DMS79 (cell line): ENCODE measurements around the gene SSC4D.
A peak's percentile ranks its signal among the peaks of the same experiment; 100 is the strongest.
"Not testable (repeated sequence)": the region's sequence is repeated elsewhere in the genome, so short reads cannot be mapped to it uniquely, and the experiment has no call there.

Experiments
- DNase-seq: peaks from one replicate; lab custom pipeline; 2025; lab: John Stamatoyannopoulos, UW

Gene SSC4D

GRCh38 chr7:76383089-76383944, 26.2 kb downstream of the SSC4D start:
- no peak for DNase-seq

- no peak for DNase-seq
These were observed 27.7 kb downstream of the SSC4D start for GRCh38 chr7:76381814-76382213.

GRCh38 chr7:76380623-76380966, 28.9 kb downstream of the SSC4D start:
- no peak for DNase-seq

- DNase-seq: no peak
These were observed 32.1 kb downstream of the SSC4D start for GRCh38 chr7:76377186-76377918.

GRCh38 chr7:76375251-76375650, 34.2 kb downstream of the SSC4D start:
- DNase-seq: no peak

GRCh38 chr7:76372984-76373833, 36.3 kb downstream of the SSC4D start:
- no peak for DNase-seq

GRCh38 chr7:76371396-76371795, 38.1 kb downstream of the SSC4D start:
- no peak for DNase-seq

- DNase-seq: no peak
These were observed 40.5 kb downstream of the SSC4D start for GRCh38 chr7:76369018-76369417.

- DNase-seq: no peak
These were observed 41.3 kb downstream of the SSC4D start for GRCh38 chr7:76368190-76368589.

- DNase-seq: no peak
These were observed 45.3 kb downstream of the SSC4D start for GRCh38 chr7:76364198-76364584.

- DNase-seq: not testable (repeated sequence)
These were observed 45.7 kb downstream of the SSC4D start for GRCh38 chr7:76363754-76364153.

- DNase-seq: no peak
These were observed 49.4 kb downstream of the SSC4D start for GRCh38 chr7:76359978-76360638.

- DNase-seq: peak; percentile 98
These were observed 50.2 kb downstream of the SSC4D start for GRCh38 chr7:76359111-76359977.

- peak; percentile 81 for DNase-seq
These were observed 50.9 kb downstream of the SSC4D start, which contains the start of gene YWHAG for GRCh38 chr7:76358481-76359110. Gene YWHAG, minus strand, starts transcription at chr7:76358991. Its CDS starts 183 bp downstream, at chr7:76358808.

- DNase-seq: peak; percentile 37
These were observed 51.5 kb downstream of the SSC4D start for GRCh38 chr7:76358011-76358480.

GRCh38 chr7:76357475-76358010, 52.0 kb downstream of the SSC4D start:
- DNase-seq: no peak

GRCh38 chr7:76356823-76357222, 52.7 kb downstream of the SSC4D start:
- peak; percentile 29 for DNase-seq

GRCh38 chr7:76356115-76356514, 53.4 kb downstream of the SSC4D start:
- no peak for DNase-seq

GRCh38 chr7:76354981-76355730, 54.3 kb downstream of the SSC4D start:
- no peak for DNase-seq
